H9 (cell line): ENCODE results near the gene COPB2. TPM values are rescaled to one million over a fixed set of nuclear protein-coding genes. Genes with fewer than 3 reads are reported as not detected.

ENCODE experiments used
- DNase-seq: peaks from one replicate; pipeline ENCODE4 v3.0.0-alpha.2; 2017
- H2AFZ ChIP-seq: one replicate; pipeline ENCODE4 v1.6.1; 2013; ENCODE audit warnings: mild to moderate bottlenecking, low read length, control low read depth, moderate library complexity
- H2AK5ac ChIP-seq: 2 replicates; pipeline ENCODE4 v1.6.1; 2013; ENCODE audit warnings: low read length, control low read depth, mixed read lengths; ENCODE audit not compliant: insufficient read length
- H2BK120ac ChIP-seq: one replicate; pipeline ENCODE4 v1.6.1; 2013; ENCODE audit warnings: low read depth, mild to moderate bottlenecking, low read length, control low read depth, inconsistent platforms; ENCODE audit not compliant: poor library complexity, severe bottlenecking
- H2BK12ac ChIP-seq: 2 replicates; pipeline ENCODE4 v1.6.1; 2013; ENCODE audit warnings: low read length, control low read depth, mixed read lengths, low read depth; ENCODE audit not compliant: insufficient read length
- H2BK15ac ChIP-seq: 2 replicates; pipeline ENCODE4 v1.6.1; 2013; ENCODE audit warnings: low read depth, low read length, control low read depth
- H2BK20ac ChIP-seq: one replicate; pipeline ENCODE4 v1.6.1; 2013; ENCODE audit warnings: low read depth, mild to moderate bottlenecking, low read length, control low read depth, inconsistent platforms; ENCODE audit not compliant: poor library complexity, severe bottlenecking
- H2BK5ac ChIP-seq: 2 replicates; pipeline ENCODE4 v1.6.1; 2013; ENCODE audit warnings: low read length, control low read depth, mixed read lengths; ENCODE audit not compliant: insufficient read length
- H3K14ac ChIP-seq: 2 replicates; pipeline ENCODE4 v1.6.1; 2013; ENCODE audit warnings: low read length, control low read depth; ENCODE audit not compliant: insufficient read depth
- H3K18ac ChIP-seq: 2 replicates; pipeline ENCODE4 v1.6.1; 2013; ENCODE audit warnings: low read depth, mild to moderate bottlenecking, mixed read lengths, low read length, control low read depth; ENCODE audit not compliant: insufficient read length
- H3K23ac ChIP-seq: 2 replicates; pipeline ENCODE4 v1.6.1; 2013; ENCODE audit warnings: low read length, control low read depth, mixed read lengths, low read depth; ENCODE audit not compliant: insufficient read length
- H3K23me2 ChIP-seq: 2 replicates; pipeline ENCODE4 v1.6.1; 2013; ENCODE audit warnings: low read depth, mild to moderate bottlenecking, mixed read lengths, low read length, control low read depth; ENCODE audit not compliant: insufficient read length, poor library complexity, severe bottlenecking
- H3K27ac ChIP-seq: 2 replicates; pipeline ENCODE4 v1.5.1; 2013; ENCODE audit warnings: low read length, control low read depth, mixed read lengths, low read depth; ENCODE audit not compliant: insufficient read length
- H3K27me3 ChIP-seq: 2 replicates; pipeline ENCODE4 v1.6.1; 2013; ENCODE audit warnings: low read length, control low read depth, inconsistent platforms; ENCODE audit not compliant: insufficient read depth
- H3K4ac ChIP-seq: 2 replicates; pipeline ENCODE4 v1.6.1; 2013; ENCODE audit warnings: low read depth, mild to moderate bottlenecking, control low read depth, inconsistent platforms, low read length, moderate library complexity
- H3K4me1 ChIP-seq: 2 replicates; pipeline ENCODE4 v1.6.1; 2013; ENCODE audit warnings: low read length, control low read depth, inconsistent platforms; ENCODE audit not compliant: insufficient read depth
- H3K4me2 ChIP-seq: 2 replicates; pipeline ENCODE4 v1.6.1; 2013; ENCODE audit warnings: low read length, control low read depth, mixed read lengths; ENCODE audit not compliant: insufficient read length, insufficient read depth
- H3K56ac ChIP-seq: 2 replicates; pipeline ENCODE4 v1.6.1; 2013; ENCODE audit warnings: low read depth, mild to moderate bottlenecking, mixed read lengths, low read length, control low read depth; ENCODE audit not compliant: insufficient read length
- H3K79me1 ChIP-seq: 2 replicates; pipeline ENCODE4 v1.6.1; 2013; ENCODE audit warnings: low read depth, mild to moderate bottlenecking, moderate library complexity, low read length, control low read depth, inconsistent platforms; ENCODE audit not compliant: insufficient read depth, poor library complexity, severe bottlenecking
- H3K79me2 ChIP-seq: 2 replicates; pipeline ENCODE4 v1.6.1; 2013; ENCODE audit warnings: low read length, control low read depth, inconsistent platforms; ENCODE audit not compliant: insufficient read depth
- H3K9ac ChIP-seq: 2 replicates; pipeline ENCODE4 v1.6.1; 2013; ENCODE audit warnings: low read length, control low read depth, mixed read lengths; ENCODE audit not compliant: insufficient read length; ENCODE audit errors: extremely low read depth
- H3K9me3 ChIP-seq: one replicate; pipeline ENCODE4 v1.6.1; 2013; ENCODE audit warnings: low read depth, low read length, inconsistent platforms; ENCODE audit not compliant: control insufficient read depth
- H3T11ph ChIP-seq: one replicate; pipeline ENCODE4 v1.6.1; 2013; ENCODE audit warnings: mild to moderate bottlenecking, low read length, control low read depth, inconsistent platforms
- H4K20me1 ChIP-seq: one replicate; pipeline ENCODE4 v1.6.1; 2013; ENCODE audit not compliant: control insufficient read depth, insufficient read length, insufficient read depth
- H4K5ac ChIP-seq: 2 replicates; pipeline ENCODE4 v1.6.1; 2013; ENCODE audit warnings: low read depth, mild to moderate bottlenecking, mixed read lengths, low read length, control low read depth; ENCODE audit not compliant: insufficient read length
- H4K8ac ChIP-seq: replicated peaks from 2 replicates; pipeline ENCODE4 v1.6.1; 2013; ENCODE audit warnings: low read length, control low read depth, mixed read lengths, low read depth; ENCODE audit not compliant: insufficient read length
- H4K91ac ChIP-seq: 2 replicates; pipeline ENCODE4 v1.6.1; 2013; ENCODE audit warnings: low read depth, mild to moderate bottlenecking, moderate library complexity, mixed read lengths, low read length, control low read depth; ENCODE audit not compliant: insufficient read length
- H3K27ac Mint-ChIP-seq, 3 experiments: 2 replicates in 2 of 3; 3 replicates in 1 of 3; pipeline ENCODE4 v1.8.0; 2020 to 2021; ENCODE audit warnings: mixed read lengths in 3 of 3, mild to moderate bottlenecking in 1 of 3, moderate library complexity in 1 of 3
- H3K27me3 Mint-ChIP-seq: 2 replicates; pipeline ENCODE4 v1.8.0; 2021; ENCODE audit warnings: low read depth, mild to moderate bottlenecking, moderate library complexity, mixed read lengths
- H3K36me3 Mint-ChIP-seq, 3 experiments: 2 replicates in 2 of 3; 3 replicates in 1 of 3; pipeline ENCODE4 v1.8.0; 2020 to 2021; ENCODE audit warnings: low read depth in 3 of 3, mixed read lengths in 3 of 3; ENCODE audit not compliant: insufficient read depth in 1 of 3
- H3K4me1 Mint-ChIP-seq, 2 experiments: 2 replicates each; pipeline ENCODE4 v1.8.0; 2020; ENCODE audit warnings: mixed read lengths in 2 of 2
- H3K4me3 Mint-ChIP-seq, 2 experiments: 2 replicates in 1 of 2; 3 replicates in 1 of 2; pipeline ENCODE4 v1.8.0; 2020 to 2021; ENCODE audit warnings: mild to moderate bottlenecking in 2 of 2, mixed read lengths in 2 of 2, moderate library complexity in 1 of 2
- H3K9me3 Mint-ChIP-seq, 2 experiments: 2 replicates in 1 of 2; 3 replicates in 1 of 2; pipeline ENCODE4 v1.8.0; 2020; ENCODE audit warnings: mild to moderate bottlenecking in 2 of 2, mixed read lengths in 2 of 2, moderate library complexity in 1 of 2
- WGBS: extraction: QIAGEN DNeasy Blood & Tissue Kit; methylation state at CpG from one replicate; pipeline ENCODE4 v1.1.7; 2013; ENCODE audit warnings: missing lambda C conversion rate, low lambda C conversion rate, mixed read lengths; ENCODE audit not compliant: insufficient read length; ENCODE audit errors: extremely low coverage; 5-methylcytosine and 5-hydroxymethylcytosine counted together
- total RNA-seq: library from RNA; stranded (reverse); gene quantifications from 2 replicates; pipeline ENCODE4 v1.2.1, GENCODE V29; 2021
- TF ChIP-seq, protein P1 (sequence below): fragments of 200-600 bp; sonication (generic); conservative IDR thresholded peaks from 3 replicates; pipeline ENCODE4 v1.8.0; 2021; ENCODE audit warnings: antibody characterized with exemption, mild to moderate bottlenecking

COPB2 gene
- total RNA-seq, 1 experiment from 2014 or later: 121 TPM

DNA sequence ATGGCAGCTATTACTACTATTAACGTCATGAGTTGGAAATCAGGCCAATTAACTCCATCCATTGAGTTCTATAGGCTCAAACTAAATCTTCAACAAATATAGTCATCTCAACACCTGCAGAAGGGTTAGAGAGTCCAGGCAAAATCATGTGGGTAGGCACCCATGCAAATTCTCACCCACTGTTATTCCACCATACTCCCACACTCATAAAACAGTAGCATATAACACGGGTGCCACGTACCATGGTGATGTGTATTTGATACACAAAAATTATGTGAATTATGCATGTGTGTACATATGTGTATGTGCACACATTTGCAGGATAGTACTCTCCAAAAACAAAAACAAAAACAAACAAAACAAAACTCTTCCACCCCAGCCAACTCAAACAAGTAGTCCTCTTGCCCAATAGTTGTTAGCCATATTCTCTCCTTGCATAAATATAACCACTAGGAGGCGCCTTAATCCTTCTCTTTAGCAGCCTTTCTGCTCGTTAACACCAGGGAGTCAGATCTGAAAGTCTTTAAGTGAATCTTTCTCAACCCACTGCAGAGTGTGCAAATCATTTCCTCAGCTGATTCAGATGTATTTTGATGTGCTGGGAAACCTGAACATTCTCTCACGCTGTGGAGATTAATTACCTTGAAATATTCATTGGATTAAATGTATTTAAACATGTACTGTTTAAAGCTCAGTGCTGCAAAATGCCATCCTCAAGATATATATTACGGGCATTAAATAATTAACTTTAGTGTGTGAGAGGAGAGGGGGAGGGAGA lies 38.0 kb upstream of the COPB2 start:
- Histone ChIP-seq H2AFZ (no peak overlapping the region), H3K4me1 (no peaks in the 10 kb centered on the region), H2BK15ac (no peak overlapping the region), H2BK5ac (no peak overlapping the region), H3K23ac (no peak overlapping the region), H2BK120ac (no peak overlapping the region), H3K79me2 (no peaks in the 10 kb centered on the region), H3K23me2 (no peaks in the 10 kb centered on the region), H2AK5ac (no peak overlapping the region), H3T11ph (no peak overlapping the region), H4K5ac (no peak overlapping the region), H3K9ac (no peak overlapping the region), H2BK20ac (no peak overlapping the region), H4K20me1 (no peaks in the 10 kb centered on the region), H3K79me1 (no peaks in the 10 kb centered on the region), H2BK12ac (no peak overlapping the region), H3K56ac (no peak overlapping the region), H4K8ac (no peak overlapping the region), H3K14ac (no peak overlapping the region), H3K27me3 (no peaks in the 10 kb centered on the region), H3K18ac (no peak overlapping the region), H3K9me3 (no peaks in the 10 kb centered on the region), H3K27ac (no peak overlapping the region), H3K4me2 (no peak overlapping the region), H4K91ac (no peak overlapping the region), H3K4ac (no peak overlapping the region)
- 100% methylated on average over 1 of the region's 7 CpGs for WGBS
- TF ChIP-seq, protein P1, sequence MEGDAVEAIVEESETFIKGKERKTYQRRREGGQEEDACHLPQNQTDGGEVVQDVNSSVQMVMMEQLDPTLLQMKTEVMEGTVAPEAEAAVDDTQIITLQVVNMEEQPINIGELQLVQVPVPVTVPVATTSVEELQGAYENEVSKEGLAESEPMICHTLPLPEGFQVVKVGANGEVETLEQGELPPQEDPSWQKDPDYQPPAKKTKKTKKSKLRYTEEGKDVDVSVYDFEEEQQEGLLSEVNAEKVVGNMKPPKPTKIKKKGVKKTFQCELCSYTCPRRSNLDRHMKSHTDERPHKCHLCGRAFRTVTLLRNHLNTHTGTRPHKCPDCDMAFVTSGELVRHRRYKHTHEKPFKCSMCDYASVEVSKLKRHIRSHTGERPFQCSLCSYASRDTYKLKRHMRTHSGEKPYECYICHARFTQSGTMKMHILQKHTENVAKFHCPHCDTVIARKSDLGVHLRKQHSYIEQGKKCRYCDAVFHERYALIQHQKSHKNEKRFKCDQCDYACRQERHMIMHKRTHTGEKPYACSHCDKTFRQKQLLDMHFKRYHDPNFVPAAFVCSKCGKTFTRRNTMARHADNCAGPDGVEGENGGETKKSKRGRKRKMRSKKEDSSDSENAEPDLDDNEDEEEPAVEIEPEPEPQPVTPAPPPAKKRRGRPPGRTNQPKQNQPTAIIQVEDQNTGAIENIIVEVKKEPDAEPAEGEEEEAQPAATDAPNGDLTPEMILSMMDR: peak; percentile 90
- DNase-seq: no peak
- H3K36me3 Mint-ChIP-seq: peaks cover 0 to 11% (median 0%) of the 10 kb centered on the region in 3 experiments; a peak in 2 of 7 replicates
- H3K27me3 Mint-ChIP-seq: no peaks in the 10 kb centered on the region
- H3K27ac Mint-ChIP-seq: no peak overlapping the region
- no peak overlapping the region for H3K4me3 Mint-ChIP-seq
- peaks cover 4 to 6% of the 10 kb centered on the region in 2 experiments for H3K4me1 Mint-ChIP-seq
- H3K9me3 Mint-ChIP-seq: no peaks in the 10 kb centered on the region
